SK-N-SH treated with all-trans-retinoic acid at 6 μM for 48 hours (cell line): ENCODE measurements around the gene CHKB.

Source experiments
- ATAC-seq: fragments of 200-7000 bp; cut with Tn5 transposase; 3 replicates; pipeline ENCODE4 v1.9.1; 2020; ENCODE audit warnings: mild to moderate bottlenecking, moderate library complexity
- ARNTL ChIP-seq: fragments of 450-650 bp; formaldehyde crosslinking; IDR thresholded peaks from 2 replicates; pipeline ENCODE4 v1.5.0; 2020; ENCODE audit warnings: low read depth, mild to moderate bottlenecking, moderate library complexity, borderline replicate concordance
- BACH2 ChIP-seq: fragments of 250-450 bp; sonication (Bioruptor Pico); IDR thresholded peaks from 2 replicates; pipeline ENCODE4 v1.9.0; 2021; ENCODE audit warnings: mild to moderate bottlenecking, borderline replicate concordance
- CSDC2 ChIP-seq: fragments of 250-450 bp; sonication (Bioruptor Pico); IDR thresholded peaks from 2 replicates; pipeline ENCODE4 v1.5.0; 2020; ENCODE audit warnings: mild to moderate bottlenecking, moderate library complexity
- ESRRG ChIP-seq: fragments of 250-450 bp; sonication (Bioruptor Pico); IDR thresholded peaks from 2 replicates; pipeline ENCODE4 v1.6.1; 2021; ENCODE audit warnings: mild to moderate bottlenecking
- GLIS3 ChIP-seq: fragments of 250-450 bp; sonication (Bioruptor Pico); IDR thresholded peaks from 2 replicates; pipeline ENCODE4 v1.5.0; 2020; ENCODE audit warnings: mild to moderate bottlenecking, moderate library complexity
- ISL1 ChIP-seq: fragments of 250-450 bp; sonication (Bioruptor Pico); IDR thresholded peaks from 2 replicates; pipeline ENCODE4 v2.1.2; 2022; ENCODE audit warnings: mild to moderate bottlenecking, moderate library complexity
- OSR1 ChIP-seq: fragments of 250-450 bp; sonication (Bioruptor Pico); IDR thresholded peaks from 2 replicates; pipeline ENCODE4 v1.8.0; 2022; ENCODE audit warnings: moderate library complexity, mild to moderate bottlenecking, inconsistent platforms
- PPARA ChIP-seq: fragments of 250-450 bp; sonication (Bioruptor Pico); IDR thresholded peaks from 2 replicates; pipeline ENCODE4 v1.5.0; 2020; ENCODE audit warnings: mild to moderate bottlenecking, borderline replicate concordance
- RARB ChIP-seq: fragments of 250-450 bp; sonication (Bioruptor Pico); IDR thresholded peaks from 2 replicates; pipeline ENCODE4 v1.8.0; 2021; ENCODE audit warnings: mild to moderate bottlenecking, moderate library complexity
- SNAI2 ChIP-seq: fragments of 250-450 bp; sonication (Bioruptor Pico); IDR thresholded peaks from 2 replicates; pipeline ENCODE4 v1.5.0; 2020; ENCODE audit warnings: mild to moderate bottlenecking, moderate library complexity
- TCF4 ChIP-seq: fragments of 250-450 bp; sonication (Bioruptor Pico); IDR thresholded peaks from 2 replicates; pipeline ENCODE4 v1.8.0; 2021; ENCODE audit warnings: mild to moderate bottlenecking, moderate library complexity, borderline replicate concordance
- TOX ChIP-seq: fragments of 250-450 bp; sonication (Bioruptor Pico); IDR thresholded peaks from 2 replicates; pipeline ENCODE4 v1.8.0; 2021; ENCODE audit warnings: mild to moderate bottlenecking, moderate library complexity, borderline replicate concordance
- ZC3H10 ChIP-seq: fragments of 250-450 bp; sonication (Bioruptor Pico); IDR thresholded peaks from 2 replicates; pipeline ENCODE4 v1.5.1; 2021; ENCODE audit warnings: mild to moderate bottlenecking, moderate library complexity
- ZFP30 ChIP-seq: fragments of 450-650 bp; formaldehyde crosslinking; IDR thresholded peaks from 2 replicates; pipeline ENCODE4 v1.5.0; 2022; ENCODE audit warnings: mild to moderate bottlenecking, moderate library complexity
- ZNF565 ChIP-seq: fragments of 450-650 bp; formaldehyde crosslinking; conservative IDR thresholded peaks from 2 replicates; pipeline ENCODE4 v1.5.0; 2020; ENCODE audit warnings: low read depth, mild to moderate bottlenecking, moderate library complexity
- ZNF70 ChIP-seq: fragments of 450-650 bp; formaldehyde crosslinking; IDR thresholded peaks from 2 replicates; pipeline ENCODE4 v1.5.0; 2020; ENCODE audit warnings: mild to moderate bottlenecking, moderate library complexity
- TF ChIP-seq, protein P1 (sequence below): fragments of 250-450 bp; sonication (Bioruptor Pico); IDR thresholded peaks from 2 replicates; pipeline ENCODE4 v1.8.0; 2020; ENCODE audit warnings: mild to moderate bottlenecking, moderate library complexity, borderline replicate concordance
- TF ChIP-seq, protein P2 (sequence below): fragments of 250-450 bp; sonication (Bioruptor Pico); IDR thresholded peaks from 2 replicates; pipeline ENCODE4 v1.5.1; 2020; ENCODE audit warnings: low read depth, mild to moderate bottlenecking, moderate library complexity
- TF ChIP-seq, protein P3 (sequence below): fragments of 250-450 bp; sonication (Bioruptor Pico); IDR thresholded peaks from 2 replicates; pipeline ENCODE4 v1.8.0; 2021; ENCODE audit warnings: low read depth, mild to moderate bottlenecking, moderate library complexity, borderline replicate concordance
- TF ChIP-seq, protein P4 (sequence below): fragments of 250-450 bp; sonication (Bioruptor Pico); IDR thresholded peaks from 2 replicates; pipeline ENCODE4 v1.5.1; 2021; ENCODE audit warnings: mild to moderate bottlenecking, moderate library complexity
- TF ChIP-seq, protein P5 (sequence below): fragments of 250-450 bp; sonication (Bioruptor Pico); IDR thresholded peaks from 2 replicates; pipeline ENCODE4 v1.5.0; 2020; ENCODE audit warnings: mild to moderate bottlenecking, moderate library complexity

Gene CHKB

DNA sequence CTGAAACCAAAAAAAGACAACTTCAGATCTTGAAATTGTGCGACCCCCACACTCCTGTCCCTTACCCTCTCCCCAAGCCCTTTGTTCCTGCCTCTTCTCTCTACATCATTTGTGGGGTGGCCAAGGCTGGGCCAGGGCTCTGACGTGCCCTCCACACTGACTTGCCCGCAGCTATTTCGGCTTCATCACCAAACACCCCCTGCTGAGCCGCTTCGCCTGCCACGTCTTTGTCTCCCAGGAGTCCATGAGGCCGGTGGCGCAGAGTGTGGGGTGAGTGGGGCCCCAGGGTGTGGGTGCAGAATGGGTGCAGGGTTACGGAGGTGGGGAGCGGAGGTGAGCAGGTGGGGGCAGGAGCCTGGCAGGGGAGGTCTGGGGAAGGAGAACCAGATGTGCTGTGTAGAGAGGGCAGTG lies 27.4 kb upstream of the CHKB start:
- ATAC-seq = no peak
- no peak for TF ChIP-seq ESRRG (CRISPR knock-in tag)
- TF ChIP-seq ZNF565 (CRISPR knock-in tag) = no peak
- no peak for TF ChIP-seq GLIS3 (CRISPR knock-in tag)
- TF ChIP-seq, protein P1, sequence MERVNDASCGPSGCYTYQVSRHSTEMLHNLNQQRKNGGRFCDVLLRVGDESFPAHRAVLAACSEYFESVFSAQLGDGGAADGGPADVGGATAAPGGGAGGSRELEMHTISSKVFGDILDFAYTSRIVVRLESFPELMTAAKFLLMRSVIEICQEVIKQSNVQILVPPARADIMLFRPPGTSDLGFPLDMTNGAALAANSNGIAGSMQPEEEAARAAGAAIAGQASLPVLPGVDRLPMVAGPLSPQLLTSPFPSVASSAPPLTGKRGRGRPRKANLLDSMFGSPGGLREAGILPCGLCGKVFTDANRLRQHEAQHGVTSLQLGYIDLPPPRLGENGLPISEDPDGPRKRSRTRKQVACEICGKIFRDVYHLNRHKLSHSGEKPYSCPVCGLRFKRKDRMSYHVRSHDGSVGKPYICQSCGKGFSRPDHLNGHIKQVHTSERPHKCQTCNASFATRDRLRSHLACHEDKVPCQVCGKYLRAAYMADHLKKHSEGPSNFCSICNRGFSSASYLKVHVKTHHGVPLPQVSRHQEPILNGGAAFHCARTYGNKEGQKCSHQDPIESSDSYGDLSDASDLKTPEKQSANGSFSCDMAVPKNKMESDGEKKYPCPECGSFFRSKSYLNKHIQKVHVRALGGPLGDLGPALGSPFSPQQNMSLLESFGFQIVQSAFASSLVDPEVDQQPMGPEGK = no peak
- TF ChIP-seq, protein P2, sequence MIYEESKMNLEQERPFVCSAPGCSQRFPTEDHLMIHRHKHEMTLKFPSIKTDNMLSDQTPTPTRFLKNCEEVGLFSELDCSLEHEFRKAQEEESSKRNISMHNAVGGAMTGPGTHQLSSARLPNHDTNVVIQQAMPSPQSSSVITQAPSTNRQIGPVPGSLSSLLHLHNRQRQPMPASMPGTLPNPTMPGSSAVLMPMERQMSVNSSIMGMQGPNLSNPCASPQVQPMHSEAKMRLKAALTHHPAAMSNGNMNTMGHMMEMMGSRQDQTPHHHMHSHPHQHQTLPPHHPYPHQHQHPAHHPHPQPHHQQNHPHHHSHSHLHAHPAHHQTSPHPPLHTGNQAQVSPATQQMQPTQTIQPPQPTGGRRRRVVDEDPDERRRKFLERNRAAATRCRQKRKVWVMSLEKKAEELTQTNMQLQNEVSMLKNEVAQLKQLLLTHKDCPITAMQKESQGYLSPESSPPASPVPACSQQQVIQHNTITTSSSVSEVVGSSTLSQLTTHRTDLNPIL (CRISPR knock-in tag) = no peak
- TF ChIP-seq, protein P3, sequence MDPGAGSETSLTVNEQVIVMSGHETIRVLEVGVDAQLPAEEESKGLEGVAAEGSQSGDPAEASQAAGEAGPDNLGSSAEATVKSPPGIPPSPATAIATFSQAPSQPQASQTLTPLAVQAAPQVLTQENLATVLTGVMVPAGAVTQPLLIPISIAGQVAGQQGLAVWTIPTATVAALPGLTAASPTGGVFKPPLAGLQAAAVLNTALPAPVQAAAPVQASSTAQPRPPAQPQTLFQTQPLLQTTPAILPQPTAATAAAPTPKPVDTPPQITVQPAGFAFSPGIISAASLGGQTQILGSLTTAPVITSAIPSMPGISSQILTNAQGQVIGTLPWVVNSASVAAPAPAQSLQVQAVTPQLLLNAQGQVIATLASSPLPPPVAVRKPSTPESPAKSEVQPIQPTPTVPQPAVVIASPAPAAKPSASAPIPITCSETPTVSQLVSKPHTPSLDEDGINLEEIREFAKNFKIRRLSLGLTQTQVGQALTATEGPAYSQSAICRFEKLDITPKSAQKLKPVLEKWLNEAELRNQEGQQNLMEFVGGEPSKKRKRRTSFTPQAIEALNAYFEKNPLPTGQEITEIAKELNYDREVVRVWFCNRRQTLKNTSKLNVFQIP (CRISPR knock-in tag) = no peak
- no peak for TF ChIP-seq TCF4
- TF ChIP-seq ZC3H10 = no peak
- no peak for TF ChIP-seq PPARA (CRISPR knock-in tag)
- TF ChIP-seq RARB = no peak
- TF ChIP-seq SNAI2 (CRISPR knock-in tag) = no peak
- no peak for TF ChIP-seq TOX (CRISPR knock-in tag)
- TF ChIP-seq ISL1 (CRISPR knock-in tag) = no peak
- TF ChIP-seq, all 23 proteins: peak for 0

DNA sequence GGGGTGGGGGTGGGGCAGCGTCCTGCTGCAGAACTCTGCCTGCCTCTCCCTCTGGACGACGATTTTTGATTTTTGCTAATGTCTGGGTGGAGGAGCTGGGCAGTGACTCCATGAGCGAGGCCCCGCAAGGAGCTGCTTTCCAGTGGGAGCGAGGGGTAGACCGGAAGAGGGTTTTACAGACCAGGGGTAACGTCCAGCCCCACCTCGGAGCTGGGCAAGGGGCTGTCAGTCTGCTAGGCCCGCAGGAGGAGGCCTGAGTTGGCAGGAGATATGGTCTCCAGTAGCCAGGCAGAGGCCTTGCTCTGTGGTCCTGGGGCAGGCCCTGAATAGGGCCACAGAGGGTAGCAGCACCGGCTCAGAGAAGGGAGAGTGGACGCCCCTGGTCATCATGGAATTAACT lies 26.9 kb upstream of the CHKB start:
- ATAC-seq = no peak

DNA sequence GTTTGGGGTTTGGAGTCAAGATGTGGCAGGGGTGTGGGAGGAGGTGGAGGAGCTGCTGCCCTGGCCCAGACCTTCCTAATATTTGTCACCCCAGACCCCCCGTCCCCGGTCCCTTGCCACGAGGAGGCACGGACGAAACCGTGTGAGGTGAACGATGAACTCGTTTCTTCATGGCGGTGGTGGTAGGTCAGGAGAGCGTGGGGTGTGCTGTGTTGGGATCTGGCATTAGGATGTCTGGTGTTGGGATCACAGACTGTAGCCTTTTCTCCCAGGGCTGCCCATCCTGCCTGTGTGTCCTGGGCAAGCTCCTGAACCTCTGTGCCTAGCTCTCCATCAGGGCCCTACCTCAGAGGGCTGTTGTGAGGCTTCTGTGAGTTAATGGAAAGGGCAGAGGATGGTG lies 26.3 kb upstream of the CHKB start:
- no peak for ATAC-seq
- TF ChIP-seq ZNF565 (CRISPR knock-in tag) (no peak), SNAI2 (CRISPR knock-in tag) (no peak), ARNTL (CRISPR knock-in tag) (no peak), RARB (no peak), ISL1 (CRISPR knock-in tag) (no peak), ZFP30 (CRISPR knock-in tag) (no peak), GLIS3 (CRISPR knock-in tag) (no peak), ESRRG (CRISPR knock-in tag) (no peak), TCF4 (no peak), CSDC2 (CRISPR knock-in tag) (no peak), OSR1 (CRISPR knock-in tag) (no peak), BACH2 (CRISPR knock-in tag) (no peak), TOX (CRISPR knock-in tag) (no peak), ZC3H10 (no peak), ZNF70 (CRISPR knock-in tag) (no peak)
- TF ChIP-seq, protein P1 = no peak
- TF ChIP-seq, protein P4, sequence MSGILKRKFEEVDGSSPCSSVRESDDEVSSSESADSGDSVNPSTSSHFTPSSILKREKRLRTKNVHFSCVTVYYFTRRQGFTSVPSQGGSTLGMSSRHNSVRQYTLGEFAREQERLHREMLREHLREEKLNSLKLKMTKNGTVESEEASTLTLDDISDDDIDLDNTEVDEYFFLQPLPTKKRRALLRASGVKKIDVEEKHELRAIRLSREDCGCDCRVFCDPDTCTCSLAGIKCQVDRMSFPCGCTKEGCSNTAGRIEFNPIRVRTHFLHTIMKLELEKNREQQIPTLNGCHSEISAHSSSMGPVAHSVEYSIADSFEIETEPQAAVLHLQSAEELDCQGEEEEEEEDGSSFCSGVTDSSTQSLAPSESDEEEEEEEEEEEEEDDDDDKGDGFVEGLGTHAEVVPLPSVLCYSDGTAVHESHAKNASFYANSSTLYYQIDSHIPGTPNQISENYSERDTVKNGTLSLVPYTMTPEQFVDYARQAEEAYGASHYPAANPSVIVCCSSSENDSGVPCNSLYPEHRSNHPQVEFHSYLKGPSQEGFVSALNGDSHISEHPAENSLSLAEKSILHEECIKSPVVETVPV = no peak
- TF ChIP-seq, protein P2 (CRISPR knock-in tag) = no peak
- TF ChIP-seq, protein P5, sequence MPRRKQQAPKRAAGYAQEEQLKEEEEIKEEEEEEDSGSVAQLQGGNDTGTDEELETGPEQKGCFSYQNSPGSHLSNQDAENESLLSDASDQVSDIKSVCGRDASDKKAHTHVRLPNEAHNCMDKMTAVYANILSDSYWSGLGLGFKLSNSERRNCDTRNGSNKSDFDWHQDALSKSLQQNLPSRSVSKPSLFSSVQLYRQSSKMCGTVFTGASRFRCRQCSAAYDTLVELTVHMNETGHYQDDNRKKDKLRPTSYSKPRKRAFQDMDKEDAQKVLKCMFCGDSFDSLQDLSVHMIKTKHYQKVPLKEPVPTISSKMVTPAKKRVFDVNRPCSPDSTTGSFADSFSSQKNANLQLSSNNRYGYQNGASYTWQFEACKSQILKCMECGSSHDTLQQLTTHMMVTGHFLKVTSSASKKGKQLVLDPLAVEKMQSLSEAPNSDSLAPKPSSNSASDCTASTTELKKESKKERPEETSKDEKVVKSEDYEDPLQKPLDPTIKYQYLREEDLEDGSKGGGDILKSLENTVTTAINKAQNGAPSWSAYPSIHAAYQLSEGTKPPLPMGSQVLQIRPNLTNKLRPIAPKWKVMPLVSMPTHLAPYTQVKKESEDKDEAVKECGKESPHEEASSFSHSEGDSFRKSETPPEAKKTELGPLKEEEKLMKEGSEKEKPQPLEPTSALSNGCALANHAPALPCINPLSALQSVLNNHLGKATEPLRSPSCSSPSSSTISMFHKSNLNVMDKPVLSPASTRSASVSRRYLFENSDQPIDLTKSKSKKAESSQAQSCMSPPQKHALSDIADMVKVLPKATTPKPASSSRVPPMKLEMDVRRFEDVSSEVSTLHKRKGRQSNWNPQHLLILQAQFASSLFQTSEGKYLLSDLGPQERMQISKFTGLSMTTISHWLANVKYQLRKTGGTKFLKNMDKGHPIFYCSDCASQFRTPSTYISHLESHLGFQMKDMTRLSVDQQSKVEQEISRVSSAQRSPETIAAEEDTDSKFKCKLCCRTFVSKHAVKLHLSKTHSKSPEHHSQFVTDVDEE (CRISPR knock-in tag) = no peak
- TF ChIP-seq, protein P3 (CRISPR knock-in tag) = no peak
- TF ChIP-seq, all 23 proteins: peak for 0

More for the DNA sequence above, 26.9 kb upstream of the CHKB start:
- TF ChIP-seq RARB (no peak), ARNTL (CRISPR knock-in tag) (no peak), ZFP30 (CRISPR knock-in tag) (no peak), ZNF565 (CRISPR knock-in tag) (no peak), GLIS3 (CRISPR knock-in tag) (no peak), PPARA (CRISPR knock-in tag) (no peak), CSDC2 (CRISPR knock-in tag) (no peak), ZNF70 (CRISPR knock-in tag) (no peak)
- TF ChIP-seq, all 23 proteins: peak for 0
